ENCODE measurements around the gene SLC35F5.

DNA sequence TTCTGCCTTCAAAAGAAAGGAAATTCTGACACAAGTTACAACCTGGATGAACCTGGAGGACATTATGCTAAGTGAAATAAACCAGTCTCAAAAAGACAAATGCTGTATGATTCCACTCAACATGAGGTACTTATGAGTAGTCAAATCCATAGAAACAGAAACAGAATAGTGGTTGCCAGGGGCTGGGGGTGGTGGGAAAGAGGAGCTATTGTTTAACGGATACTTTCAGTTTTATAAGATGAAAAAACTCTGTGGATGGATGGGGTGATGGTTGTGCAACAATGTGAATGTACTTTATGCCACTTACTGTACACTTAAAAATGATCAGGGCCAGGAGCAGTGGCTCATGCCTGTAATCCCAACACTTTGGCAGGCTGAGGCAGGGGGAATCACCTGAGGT, 15.4 kb downstream of the SLC35F5 start:
- TF ChIP-seq, protein P1, sequence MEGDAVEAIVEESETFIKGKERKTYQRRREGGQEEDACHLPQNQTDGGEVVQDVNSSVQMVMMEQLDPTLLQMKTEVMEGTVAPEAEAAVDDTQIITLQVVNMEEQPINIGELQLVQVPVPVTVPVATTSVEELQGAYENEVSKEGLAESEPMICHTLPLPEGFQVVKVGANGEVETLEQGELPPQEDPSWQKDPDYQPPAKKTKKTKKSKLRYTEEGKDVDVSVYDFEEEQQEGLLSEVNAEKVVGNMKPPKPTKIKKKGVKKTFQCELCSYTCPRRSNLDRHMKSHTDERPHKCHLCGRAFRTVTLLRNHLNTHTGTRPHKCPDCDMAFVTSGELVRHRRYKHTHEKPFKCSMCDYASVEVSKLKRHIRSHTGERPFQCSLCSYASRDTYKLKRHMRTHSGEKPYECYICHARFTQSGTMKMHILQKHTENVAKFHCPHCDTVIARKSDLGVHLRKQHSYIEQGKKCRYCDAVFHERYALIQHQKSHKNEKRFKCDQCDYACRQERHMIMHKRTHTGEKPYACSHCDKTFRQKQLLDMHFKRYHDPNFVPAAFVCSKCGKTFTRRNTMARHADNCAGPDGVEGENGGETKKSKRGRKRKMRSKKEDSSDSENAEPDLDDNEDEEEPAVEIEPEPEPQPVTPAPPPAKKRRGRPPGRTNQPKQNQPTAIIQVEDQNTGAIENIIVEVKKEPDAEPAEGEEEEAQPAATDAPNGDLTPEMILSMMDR (IDR thresholded peaks at IDR 0.05): no peak
- TF ChIP-seq POLR2A (IDR thresholded peaks at IDR 0.05) (no peak), EP300 (IDR thresholded peaks at IDR 0.05) (no peak)
